Measurements from ENCODE around the gene NRG2.

Gene NRG2

DNA sequence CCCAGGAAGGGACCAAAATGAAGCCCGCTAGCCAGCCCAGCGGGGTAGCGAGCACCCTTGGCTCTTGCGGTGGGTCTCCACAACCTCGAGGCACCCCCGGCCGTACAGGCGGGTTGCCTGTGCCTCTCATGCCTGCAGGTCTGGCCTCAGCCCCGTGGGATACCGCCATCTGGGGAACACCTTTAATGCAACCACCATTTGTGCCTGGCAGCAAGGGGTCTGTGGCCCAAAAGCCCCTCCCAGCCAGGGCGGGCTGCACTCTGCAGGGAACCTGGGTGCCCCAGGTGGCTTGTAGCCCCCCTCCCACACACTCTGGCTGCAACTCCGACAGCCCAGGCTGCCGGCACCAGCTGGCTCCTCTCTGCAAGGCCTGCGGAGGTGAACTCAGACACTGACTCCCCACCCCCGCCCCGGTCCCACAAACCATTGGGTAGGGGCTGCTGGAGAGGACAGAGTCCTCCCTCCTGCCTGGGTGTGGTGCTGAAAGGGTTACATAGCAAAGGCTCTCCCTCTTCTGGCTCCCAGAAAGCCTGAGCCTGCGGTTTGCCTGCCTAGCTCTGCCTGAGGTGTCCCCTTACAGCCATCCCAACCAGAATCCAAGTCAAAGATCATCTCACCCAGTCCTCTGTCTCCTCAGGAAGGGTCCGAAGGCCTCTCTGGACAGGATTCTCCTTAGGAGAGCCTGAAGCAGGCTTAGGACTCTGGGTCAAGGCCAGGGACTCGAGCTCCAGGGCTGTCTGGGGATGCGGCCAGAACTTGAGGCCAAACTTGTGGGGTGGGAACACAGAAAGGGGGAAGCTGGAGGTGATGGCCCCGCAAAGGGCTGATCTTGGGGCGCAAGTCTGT is 138.1 kb downstream of the NRG2 start:
- DNase-seq (ENCODE audit: low read depth, low spot score), result no peak

DNA sequence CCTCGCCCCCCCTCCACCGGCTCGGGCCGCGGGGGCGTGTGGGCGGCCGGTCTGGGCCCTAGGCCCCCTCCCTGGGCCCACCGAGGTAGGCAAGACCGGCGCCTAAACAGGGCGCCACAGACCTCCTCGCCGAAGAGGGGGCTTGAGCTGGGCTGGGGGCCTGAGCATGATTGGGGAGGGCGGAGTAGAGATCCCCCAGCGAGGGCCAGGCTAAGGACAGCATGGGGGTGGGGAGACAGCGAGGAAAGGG is 138.6 kb downstream of the NRG2 start:
- no peak for DNase-seq (ENCODE audit: low read depth, low spot score)

DNA sequence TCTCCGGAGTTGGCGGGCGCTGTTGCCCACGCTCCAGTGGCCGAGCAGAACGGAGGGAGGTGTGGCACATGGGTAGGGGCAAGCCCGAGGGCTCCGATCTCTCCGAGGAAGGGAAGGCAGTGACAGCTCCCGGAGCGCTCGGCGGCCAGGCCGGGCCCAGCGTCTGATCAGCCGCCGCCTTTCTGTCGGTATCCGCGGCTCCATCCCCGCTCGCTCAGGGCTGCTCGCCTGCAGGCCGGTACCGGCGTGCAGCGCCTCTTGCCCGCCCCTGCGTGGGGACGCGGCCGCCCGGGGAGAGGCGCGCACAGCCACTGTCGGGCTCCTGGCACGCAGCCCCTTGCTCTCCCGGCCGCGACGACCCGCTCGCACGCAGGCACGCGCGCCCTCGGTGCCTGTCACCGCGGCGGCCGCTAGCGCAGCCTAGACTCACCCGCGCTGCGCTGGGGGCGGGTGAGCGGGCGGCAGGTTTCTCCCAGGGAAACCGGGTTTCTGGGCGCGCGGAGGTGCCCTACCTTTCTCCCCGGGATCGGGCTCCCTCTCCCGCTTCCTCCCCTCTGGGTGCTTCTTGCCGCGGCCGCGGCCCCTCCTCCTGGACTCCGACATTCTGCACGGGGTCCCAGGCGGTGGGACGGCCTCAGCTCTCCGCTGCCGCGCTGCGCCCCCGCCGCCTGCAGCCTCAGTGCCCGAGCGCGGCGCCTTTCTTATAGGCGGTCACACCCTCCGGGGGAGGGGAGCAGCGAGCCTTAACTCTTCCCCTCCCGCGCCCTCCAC is 139.1 kb downstream of the NRG2 start:
- no peak for DNase-seq (ENCODE audit: low read depth, low spot score)

DNA sequence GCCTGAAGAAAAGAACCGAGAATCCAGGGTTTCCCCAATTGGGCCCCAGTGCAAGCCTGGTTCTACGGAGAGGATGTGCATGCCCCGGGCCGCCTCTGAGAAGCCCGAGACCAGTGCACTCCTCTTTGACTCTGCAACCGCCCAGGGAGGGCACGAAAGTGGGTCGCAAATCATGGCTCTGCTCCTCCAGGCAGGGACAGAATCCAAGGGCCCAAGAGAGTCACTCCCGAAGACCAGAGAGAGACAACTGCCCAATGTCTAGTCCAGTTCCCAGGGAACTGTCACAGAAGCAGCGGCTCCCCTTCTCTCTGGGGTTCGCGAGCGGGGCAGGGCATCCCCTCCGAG is 139.7 kb downstream of the NRG2 start:
- DNase-seq (ENCODE audit: low read depth, low spot score), result no peak

DNA sequence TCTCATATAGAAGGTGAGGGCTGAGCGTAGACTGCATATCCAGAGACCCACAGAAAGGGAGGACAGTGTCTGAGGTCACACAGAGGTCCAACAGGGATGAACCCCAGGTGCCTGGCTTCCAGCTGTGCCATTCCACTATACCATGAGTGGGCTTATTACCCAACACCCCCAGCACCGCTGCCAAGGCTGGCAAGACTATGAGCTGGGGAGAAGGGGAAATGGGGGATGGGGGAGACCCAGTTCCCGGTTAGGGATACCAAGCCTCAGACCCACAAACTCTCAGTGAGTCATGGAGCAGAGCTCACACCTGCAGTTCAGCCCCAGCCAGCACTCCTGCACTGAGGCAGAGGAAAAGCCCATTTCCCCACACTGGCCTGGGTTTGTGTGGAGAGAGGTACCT is 141.1 kb downstream of the NRG2 start:
- no peak for DNase-seq (ENCODE audit: low read depth, low spot score)

DNA sequence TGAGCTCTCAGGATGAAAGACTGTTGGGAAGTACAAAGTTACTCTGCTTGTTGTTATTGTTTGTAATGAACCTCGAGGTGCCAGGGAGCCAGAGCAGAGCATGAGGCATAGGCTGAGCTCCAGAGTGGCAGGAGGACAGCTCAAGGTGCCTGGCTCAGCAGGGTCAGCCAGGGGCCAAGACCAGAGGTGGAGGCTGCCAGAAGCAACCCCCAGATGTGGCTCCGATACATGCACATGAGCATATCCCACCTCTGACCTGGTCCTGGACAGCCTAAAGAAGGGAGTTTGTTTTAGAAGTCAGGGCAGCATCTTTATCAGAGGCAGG is 141.9 kb downstream of the NRG2 start:
- no peak for DNase-seq (ENCODE audit: low read depth, low spot score)

DNA sequence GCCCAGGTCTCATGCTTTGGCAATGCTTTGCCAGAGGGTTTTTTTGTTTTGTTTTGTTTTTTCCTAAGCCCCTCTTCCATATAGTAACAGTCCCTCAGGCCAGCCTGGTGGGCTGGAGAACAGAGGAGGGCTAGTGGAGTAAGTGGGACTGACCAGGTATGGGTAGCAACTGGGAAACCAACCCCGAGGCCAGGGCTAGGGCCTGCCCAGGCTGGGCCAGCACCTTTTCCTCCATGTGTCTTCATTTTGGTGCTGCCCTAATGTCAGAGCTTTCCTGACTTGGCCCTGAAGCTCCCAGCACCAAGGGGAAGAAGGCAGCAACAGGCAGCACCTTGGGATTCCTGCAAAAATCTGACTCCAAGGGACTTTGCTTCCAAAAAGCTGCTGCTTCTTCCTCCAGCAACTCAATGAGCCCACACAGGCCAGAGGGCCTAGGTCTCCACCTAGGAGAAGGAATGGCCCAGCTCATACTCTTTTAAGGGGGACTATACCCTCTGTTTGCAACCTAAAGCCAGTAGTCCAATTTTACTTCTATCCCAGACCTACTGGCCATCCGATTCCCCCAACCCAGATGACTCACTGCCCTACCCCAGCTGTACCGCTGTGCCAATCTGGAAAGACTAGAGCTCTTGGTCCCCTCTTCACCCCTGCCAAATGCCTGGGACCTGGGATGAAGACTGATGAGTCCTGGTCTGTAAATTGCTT is 142.4 kb downstream of the NRG2 start:
- no peak for DNase-seq (ENCODE audit: low read depth, low spot score)

DNA sequence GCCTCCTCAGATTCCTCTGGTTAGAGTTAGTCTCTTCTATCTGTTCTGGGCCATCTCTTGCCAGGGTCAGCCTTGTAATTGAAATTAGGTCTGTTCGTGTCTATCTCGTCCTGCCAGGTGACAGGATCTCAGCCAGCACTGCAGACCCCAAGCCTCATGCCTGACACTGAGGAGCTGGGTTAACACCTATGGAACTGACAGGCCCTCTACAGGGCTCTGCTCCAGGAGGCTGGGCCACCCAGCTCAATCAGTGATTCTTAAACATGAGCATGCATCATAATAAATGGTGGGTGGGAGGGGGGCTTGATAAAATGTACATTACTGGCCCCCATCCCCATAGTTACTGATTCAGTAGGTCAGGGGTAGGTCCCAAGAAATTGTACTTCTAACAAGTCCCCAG is 144.1 kb downstream of the NRG2 start:
- no peak for DNase-seq (ENCODE audit: low read depth, low spot score)

DNA sequence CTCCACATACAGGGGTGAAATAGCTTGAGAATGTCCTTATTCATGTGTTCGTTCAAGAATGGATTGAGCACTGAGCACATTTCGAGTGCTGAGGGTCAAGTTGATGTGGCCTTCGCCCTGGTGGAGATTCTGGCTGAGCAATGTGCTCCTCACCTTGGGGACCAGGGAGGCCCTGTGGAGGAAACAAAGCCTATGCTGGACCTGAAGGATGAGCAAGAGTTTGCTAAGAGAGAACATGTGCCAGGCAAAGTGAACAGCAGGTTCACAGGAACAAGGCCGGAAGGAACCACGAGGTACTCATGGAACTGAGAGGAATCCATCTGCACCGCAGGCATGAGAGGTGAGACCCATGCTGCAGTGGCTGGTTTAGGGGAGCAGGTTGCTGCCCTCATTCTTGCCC is 145.1 kb downstream of the NRG2 start:
- no peak for DNase-seq (ENCODE audit: low read depth, low spot score)

DNA sequence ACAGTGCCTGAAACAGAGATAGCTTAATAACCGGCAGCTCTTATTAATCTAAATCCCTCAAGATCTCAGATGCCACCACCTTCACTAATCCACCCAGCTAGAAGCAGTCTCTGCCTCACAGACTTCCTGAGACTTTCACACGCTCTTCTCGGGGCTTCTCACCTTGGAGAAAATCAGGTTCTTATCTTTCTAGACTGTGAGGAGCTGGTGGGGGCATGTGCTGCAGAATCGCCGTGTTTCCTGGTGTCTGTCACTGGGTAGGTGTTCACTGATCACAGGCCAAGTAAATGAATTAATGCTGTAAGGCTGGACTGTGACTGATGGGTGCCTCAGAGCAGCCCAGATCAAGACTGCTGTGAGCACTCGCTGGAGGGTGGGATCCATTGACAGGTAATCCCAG is 145.8 kb downstream of the NRG2 start:
- DNase-seq (ENCODE audit: low read depth, low spot score), result no peak

DNA sequence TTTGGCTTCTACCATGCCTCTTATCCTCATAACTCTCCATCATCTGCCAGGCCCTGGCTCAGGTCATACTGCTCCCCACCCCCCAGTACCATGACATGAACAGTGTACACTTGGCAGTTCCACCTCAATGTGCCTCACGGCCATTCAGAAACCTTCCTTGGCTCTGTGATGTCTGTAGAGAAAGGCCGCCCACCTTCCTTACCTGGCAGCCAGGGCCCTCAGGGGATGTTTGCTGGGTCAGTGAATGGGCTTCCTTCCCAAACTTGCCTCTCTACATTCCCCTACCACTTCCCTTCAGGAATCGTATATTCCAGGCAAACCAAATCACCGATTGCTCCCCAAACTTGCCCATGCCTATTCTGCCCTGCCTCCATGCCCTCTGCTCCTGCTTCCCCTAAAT is 146.4 kb downstream of the NRG2 start:
- no peak for DNase-seq (ENCODE audit: low read depth, low spot score)

DNA sequence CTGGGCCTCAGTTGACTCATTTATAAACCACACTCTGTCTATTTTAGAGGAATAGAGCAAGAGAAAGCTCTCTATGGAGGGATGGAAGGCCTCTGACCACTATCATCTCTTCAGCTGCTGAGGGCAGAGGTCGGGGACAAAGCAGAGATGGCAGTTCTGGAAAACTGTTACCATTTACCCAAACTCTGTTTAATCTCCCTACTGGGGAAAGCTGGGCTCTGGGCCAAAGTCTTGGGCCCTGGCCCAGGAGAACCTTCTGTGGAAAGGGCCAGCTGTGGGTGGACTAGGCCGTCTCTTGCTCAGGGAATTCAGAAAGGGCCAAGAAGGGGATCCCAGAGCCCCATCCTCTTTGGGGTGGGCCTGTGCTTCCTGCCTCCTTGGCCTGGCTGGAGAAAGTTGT is 147.5 kb downstream of the NRG2 start:
- DNase-seq (ENCODE audit: low read depth, low spot score), result no peak

DNA sequence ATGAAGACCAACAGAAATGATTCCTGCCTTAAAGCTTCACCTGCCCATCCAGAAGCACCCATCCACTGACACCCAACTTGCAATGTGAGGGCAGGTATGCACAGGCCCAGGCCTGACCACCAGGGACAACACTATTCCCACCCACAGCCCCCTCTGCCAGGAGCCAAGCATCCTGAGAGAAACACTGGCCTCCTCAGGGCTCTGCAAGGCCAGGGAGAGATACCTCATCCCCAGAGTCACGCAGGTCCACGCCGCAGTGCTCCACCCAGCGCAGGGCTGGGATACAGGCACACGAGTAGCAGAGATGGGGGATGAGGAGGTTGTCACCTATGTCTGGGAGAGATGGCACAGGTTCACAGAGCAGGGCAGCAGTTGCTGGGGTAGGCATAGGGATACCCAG is 148.1 kb downstream of the NRG2 start:
- DNase-seq (ENCODE audit: low read depth, low spot score), result no peak

DNA sequence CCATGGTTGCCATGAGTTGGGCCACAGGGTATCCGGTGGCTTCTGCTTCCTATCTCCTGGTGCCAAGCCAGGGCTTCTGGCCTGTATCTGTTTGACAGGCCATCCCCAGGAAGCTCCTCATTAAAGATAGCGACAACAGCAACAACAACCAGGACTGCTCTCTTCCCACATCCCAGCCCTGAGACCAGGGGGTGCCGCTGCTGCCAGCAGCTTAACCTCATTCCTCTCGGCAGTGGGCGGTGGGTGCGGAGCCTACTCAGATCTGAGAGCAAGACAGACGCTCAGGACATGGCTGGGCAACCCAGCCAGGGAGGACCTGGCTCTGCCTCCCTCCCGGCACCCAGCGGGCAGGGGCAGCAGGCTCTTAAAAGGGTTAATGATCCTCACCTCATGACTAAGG is 149.2 kb downstream of the NRG2 start:
- DNase-seq (ENCODE audit: low read depth, low spot score), result no peak

DNA sequence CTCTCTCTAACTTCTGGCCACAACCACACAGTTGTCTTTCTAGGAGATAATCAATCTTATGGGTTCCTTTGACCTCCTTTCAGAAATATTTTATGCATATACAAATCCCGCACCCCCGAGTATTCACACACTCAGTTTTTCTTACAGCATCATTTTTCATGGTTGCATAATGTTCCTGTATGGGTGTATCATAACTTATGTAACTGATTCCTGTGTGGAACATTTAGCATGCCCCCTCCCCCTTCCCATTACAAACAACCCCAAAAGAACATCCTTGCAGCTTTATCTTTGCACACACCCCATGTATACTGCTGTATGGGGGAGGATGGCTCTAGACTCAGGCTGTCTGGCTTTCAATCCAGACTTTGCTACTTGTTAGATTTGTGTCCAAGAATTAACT is 153.7 kb downstream of the NRG2 start:
- DNase-seq (ENCODE audit: low read depth, low spot score), result no peak

DNA sequence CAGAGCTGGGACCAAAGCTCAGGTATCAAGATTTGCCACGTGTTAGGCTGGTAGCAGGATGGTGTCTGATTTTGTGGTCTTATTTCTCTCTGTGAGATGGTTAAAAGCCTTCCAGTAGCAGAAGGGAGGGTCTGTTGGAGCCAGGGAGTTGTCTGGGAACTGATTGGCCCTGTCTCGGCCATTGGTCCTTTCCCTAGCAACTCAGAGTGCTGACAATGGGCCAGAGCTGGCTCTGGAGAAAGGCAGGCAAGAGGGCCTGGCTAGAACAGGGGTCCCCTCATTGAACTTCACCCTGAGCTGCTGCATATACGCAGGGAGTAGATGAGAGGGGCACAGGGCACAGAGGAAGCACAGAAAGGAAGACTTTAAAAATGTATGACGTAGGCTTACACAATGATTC is 154.7 kb downstream of the NRG2 start:
- no peak for DNase-seq (ENCODE audit: low read depth, low spot score)

DNA sequence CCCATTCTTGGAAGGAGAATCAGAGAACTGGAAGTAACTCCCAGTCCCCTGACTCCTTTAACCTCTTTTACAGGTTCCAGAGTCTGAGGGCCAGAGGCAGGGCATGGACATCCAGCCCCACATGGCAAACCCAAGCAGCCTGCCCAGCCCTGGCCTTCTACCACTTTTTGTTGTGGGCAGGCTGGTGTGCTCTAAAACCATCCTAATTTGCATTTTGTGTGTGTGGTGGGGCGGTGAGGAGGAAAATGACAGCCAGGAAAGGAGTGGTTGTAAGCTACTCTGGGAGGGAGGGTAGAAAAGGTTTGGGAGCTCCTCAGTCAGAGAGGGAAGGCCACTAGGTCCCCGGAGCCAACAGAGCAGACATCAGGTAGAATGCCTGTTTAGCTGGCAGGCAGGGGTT is 156.9 kb downstream of the NRG2 start:
- no peak for DNase-seq (ENCODE audit: low read depth, low spot score)

DNA sequence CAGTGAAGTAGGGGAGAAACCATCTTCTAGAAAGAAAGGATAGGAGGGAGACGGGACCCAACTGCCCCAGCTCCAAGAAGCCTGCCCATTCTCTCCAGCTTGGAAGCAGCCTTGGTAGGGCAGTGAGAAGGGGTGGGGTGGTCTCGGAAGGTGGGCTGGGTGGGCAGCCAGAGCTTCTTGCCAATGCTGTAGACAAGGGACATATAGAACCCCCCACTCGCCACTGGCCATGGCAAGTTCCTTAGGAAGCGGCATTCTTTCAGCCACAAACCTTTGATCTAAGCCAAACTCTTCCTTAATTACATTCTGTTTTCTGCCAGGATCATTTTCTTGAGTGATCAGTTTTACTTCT is 157.3 kb downstream of the NRG2 start:
- DNase-seq (ENCODE audit: low read depth, low spot score), result no peak

DNA sequence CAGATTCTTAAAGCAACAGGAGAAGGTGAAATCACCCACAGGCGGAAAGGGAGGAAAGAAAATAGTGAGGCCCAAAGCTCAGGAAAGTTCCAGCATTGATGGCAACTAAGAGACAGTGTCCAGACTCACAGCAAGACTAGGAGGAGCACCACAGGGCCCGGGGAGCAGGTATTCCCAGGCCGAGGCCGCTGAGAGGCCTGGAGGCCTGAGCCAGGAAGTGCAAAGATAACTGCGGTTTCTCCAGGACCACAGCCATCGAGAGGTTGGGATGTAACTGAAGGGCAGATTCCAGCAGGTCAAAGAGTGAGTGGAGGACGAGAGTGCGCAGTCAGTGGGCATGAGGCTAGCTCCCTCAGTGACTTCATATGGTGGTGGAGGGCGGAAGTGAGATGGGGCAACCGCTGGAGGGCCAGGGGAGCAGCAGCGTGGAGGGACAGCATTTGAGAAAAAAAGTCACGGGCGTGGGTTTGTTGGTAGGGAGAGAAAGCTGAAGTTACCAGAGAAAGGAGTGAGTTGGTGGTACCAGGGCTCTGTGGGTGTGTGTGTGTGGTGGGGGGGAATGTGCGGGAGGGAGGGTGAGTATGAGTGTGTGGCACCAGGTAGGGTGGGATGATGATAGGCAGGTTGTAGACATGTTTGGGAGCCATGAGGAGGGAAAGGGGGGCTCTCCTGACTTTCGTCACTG is 157.8 kb downstream of the NRG2 start:
- DNase-seq (ENCODE audit: low read depth, low spot score), result no peak

DNA sequence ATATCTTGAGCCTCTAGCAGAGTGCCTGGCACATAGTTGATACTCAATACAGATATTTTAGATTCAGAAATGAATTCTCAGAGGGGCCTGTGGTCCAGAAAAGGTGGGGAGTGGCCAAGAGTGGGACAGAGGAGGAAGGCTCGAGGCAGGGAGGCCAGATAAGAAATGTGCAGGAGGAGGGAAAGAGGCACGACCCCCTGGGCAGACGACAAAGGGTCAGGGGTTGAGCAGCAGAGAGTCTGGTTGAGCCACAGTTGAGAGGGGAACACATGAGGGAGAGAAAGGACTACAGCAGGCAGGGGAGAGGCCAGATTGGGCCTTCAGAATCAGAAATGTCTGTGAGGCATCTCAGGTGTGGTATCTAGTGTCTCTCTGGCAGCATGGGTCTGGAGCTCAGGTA is 158.4 kb downstream of the NRG2 start:
- DNase-seq (ENCODE audit: low read depth, low spot score), result no peak

DNA sequence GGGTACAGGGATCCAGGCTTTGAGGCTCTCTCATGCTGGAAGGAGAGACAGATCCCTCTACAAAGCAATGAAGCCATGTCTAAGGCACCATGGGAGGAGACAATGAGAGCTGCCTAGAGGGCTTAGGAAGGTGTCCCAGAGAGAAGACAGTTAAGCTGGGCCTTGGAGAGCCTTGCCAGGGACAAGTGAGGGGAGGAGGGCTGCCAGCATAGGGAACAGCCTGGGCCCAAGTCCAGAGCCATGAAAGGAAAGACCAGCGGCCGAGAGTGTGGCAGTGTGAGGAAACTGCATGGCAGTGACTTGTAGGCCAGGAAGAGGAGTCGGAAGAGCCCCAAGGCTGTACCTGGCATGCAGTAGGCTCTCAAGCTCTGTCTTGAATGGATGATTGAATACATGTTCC is 159.0 kb downstream of the NRG2 start:
- DNase-seq (ENCODE audit: low read depth, low spot score), result no peak

DNA sequence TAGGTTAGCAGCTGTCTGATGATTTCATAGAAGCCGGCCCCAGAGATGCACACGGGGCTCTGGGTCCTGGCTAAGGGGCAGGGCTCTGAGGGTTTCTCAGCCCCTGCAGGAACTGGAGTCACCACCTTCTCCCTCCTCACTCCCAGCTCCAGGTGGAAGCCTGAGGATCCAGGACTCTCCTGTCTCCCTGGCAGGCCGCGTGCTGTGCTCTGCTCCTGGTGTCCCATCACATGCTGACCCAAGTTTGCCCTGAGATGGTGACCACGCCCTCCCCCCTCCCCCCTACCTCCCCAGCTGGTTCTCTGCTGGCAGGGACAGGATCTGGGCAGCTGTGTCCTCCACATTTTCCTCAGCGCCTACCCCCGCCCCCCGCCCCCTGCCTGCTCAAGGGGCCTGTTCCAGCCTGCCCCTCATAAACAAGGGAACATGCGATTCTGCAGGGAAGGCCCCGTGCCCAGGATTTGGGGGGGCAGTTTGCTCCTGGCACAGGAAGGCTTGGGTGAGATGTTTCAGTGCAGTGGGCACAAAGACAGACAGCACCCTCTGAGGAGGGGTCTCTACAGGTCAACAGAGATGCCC is 160.0 kb downstream of the NRG2 start:
- DNase-seq (ENCODE audit: low read depth, low spot score), result no peak

All from brain pericyte (primary cell).